Osteoblast (primary cell): ENCODE data around the gene BSND. TPM values are rescaled to one million over a fixed set of nuclear protein-coding genes. Genes with fewer than 3 reads are reported as not detected.

Experiments
- DNase-seq: peaks from one replicate; pipeline ENCODE4 v3.0.0; 2011; ENCODE audit warnings: low spot score, mixed read lengths; ENCODE audit not compliant: insufficient read length; ENCODE audit errors: missing footprints
- H2AFZ ChIP-seq: 2 replicates; pipeline ENCODE4 v1.6.0; 2011; ENCODE audit warnings: mild to moderate bottlenecking, low read length
- H3K27ac ChIP-seq: 2 replicates; pipeline ENCODE4 v1.5.1; 2011; ENCODE audit warnings: mild to moderate bottlenecking, low read depth, low read length, moderate library complexity
- H3K27me3 ChIP-seq: 2 replicates; pipeline ENCODE4 v1.6.0; 2012; ENCODE audit warnings: mild to moderate bottlenecking, control low read depth, inconsistent platforms, low read length, moderate library complexity; ENCODE audit not compliant: insufficient read depth
- H3K36me3 ChIP-seq: 2 replicates; pipeline ENCODE4 v1.5.1; 2011; ENCODE audit warnings: mild to moderate bottlenecking, low read length, control low read depth, moderate library complexity; ENCODE audit not compliant: insufficient read depth
- H3K4me1 ChIP-seq: 2 replicates; pipeline ENCODE4 v1.5.1; 2011; ENCODE audit warnings: mild to moderate bottlenecking, low read length, control low read depth, moderate library complexity; ENCODE audit not compliant: insufficient read depth
- H3K4me2 ChIP-seq: 2 replicates; pipeline ENCODE4 v1.6.0; 2011; ENCODE audit warnings: mild to moderate bottlenecking, low read length; ENCODE audit not compliant: insufficient read depth
- H3K4me3 ChIP-seq: fragments of 200-600 bp; sonication (generic); 3 replicates; pipeline ENCODE4 v1.5.1; 2012; ENCODE audit warnings: mild to moderate bottlenecking, low read length, inconsistent platforms; ENCODE audit not compliant: insufficient read depth
- H3K79me2 ChIP-seq: 2 replicates; pipeline ENCODE4 v1.6.0; 2012; ENCODE audit warnings: mild to moderate bottlenecking, low read length, control low read depth, inconsistent platforms; ENCODE audit not compliant: insufficient read depth
- H3K9me3 ChIP-seq: 2 replicates; pipeline ENCODE4 v1.5.1; 2011; ENCODE audit warnings: low read depth, low read length, control low read depth
- H4K20me1 ChIP-seq: 2 replicates; pipeline ENCODE4 v1.6.0; 2012; ENCODE audit warnings: mild to moderate bottlenecking, low read length, control low read depth; ENCODE audit not compliant: insufficient read depth
- CTCF ChIP-seq: IDR thresholded peaks from 2 replicates; pipeline ENCODE4 v1.5.1; 2011; ENCODE audit warnings: mild to moderate bottlenecking, low read depth, low read length, moderate library complexity; ENCODE audit errors: extremely low read depth
- total RNA-seq: library from RNA; depleted of rRNA; stranded (reverse); fragments of >200 nt; gene quantifications from 2 replicates; pipeline ENCODE4 v1.2.3, GENCODE V29; 2012

The BSND gene
- total RNA-seq, 1 donor = not detected

DNA sequence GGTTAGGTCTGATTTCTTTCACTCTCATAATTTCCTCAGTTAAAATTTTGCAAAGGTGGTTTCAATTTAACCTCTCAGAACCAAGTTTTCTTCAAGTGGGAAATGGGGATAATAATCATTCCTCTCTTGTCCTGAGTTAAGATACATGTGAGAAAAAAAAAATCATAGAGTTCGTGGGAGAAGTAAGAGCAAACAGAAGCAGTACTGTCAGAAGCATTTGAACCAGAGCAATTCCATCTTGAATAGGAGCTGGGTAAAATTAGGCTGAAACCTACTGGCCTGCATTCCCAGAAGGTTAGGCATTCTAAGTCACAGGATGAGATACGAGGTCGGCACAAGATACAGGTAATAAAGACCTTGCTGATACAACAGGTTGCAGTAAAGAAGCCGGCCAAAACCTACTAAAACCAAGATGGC, 46.9 kb upstream of the BSND start:
- H3K9me3 ChIP-seq = no peaks in the 10 kb centered on the region
- no peak overlapping the region for H3K27ac ChIP-seq
- no peaks in the 10 kb centered on the region for H4K20me1 ChIP-seq

GRCh38 chr1:54952950-54953718, 45.6 kb upstream of the BSND start:
- Histone ChIP-seq H3K27ac (no peak overlapping the region), H3K27me3 (no peaks in the 10 kb centered on the region), H2AFZ (no peak overlapping the region), H3K4me2 (no peak overlapping the region), H3K4me3 (no peak overlapping the region), H3K79me2 (no peaks in the 10 kb centered on the region), H4K20me1 (no peaks in the 10 kb centered on the region), H3K36me3 (no peaks in the 10 kb centered on the region), H3K9me3 (peaks cover 2% of the 10 kb centered on the region), H3K4me1 (peaks cover 10% of the 10 kb centered on the region)
- TF ChIP-seq CTCF = no peak
- DNase-seq = peak; percentile 63

More for the DNA sequence above, 46.9 kb upstream of the BSND start:
- TF ChIP-seq CTCF = no peak
- Histone ChIP-seq H3K79me2 (no peaks in the 10 kb centered on the region), H3K27me3 (no peaks in the 10 kb centered on the region), H3K4me3 (no peak overlapping the region), H2AFZ (no peak overlapping the region), H3K36me3 (no peaks in the 10 kb centered on the region), H3K4me2 (no peak overlapping the region), H3K4me1 (peaks cover 10% of the 10 kb centered on the region)
- no peak for DNase-seq

DNA sequence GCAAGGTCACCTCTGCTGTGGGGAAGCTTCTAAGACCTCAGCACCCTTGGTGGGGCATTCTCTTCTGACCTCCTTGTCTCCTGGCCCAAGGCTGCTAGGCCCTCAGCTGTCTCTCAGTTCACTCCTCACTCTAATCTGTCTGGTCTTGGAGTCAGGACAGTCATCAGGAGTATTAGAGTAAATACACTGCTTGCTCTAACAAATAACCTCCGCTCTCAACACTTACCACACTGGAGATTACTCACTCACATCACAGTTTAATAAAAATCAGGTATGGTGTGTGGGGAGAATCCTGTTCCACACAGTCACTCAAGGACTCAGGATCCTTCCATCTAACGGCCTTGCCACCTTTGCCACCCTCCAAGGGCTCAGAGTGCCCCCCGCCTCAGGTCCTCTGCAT, 44.9 kb upstream of the BSND start:
- Histone ChIP-seq H2AFZ (no peak overlapping the region), H3K9me3 (peaks cover 2% of the 10 kb centered on the region), H4K20me1 (no peaks in the 10 kb centered on the region), H3K4me3 (no peak overlapping the region), H3K79me2 (no peaks in the 10 kb centered on the region), H3K4me1 (peaks cover 10% of the 10 kb centered on the region), H3K27me3 (no peaks in the 10 kb centered on the region), H3K4me2 (no peak overlapping the region), H3K27ac (no peak overlapping the region), H3K36me3 (no peaks in the 10 kb centered on the region)
- DNase-seq = peak; percentile 38
- no peak for TF ChIP-seq CTCF

GRCh38 chr1:54955359-54955758, 43.4 kb upstream of the BSND start:
- no peaks in the 10 kb centered on the region for H3K36me3 ChIP-seq
- H4K20me1 ChIP-seq = no peaks in the 10 kb centered on the region
- H3K27me3 ChIP-seq = no peaks in the 10 kb centered on the region
- no peak overlapping the region for H3K4me3 ChIP-seq
- H3K4me1 ChIP-seq = peaks cover 6% of the 10 kb centered on the region
- peaks cover 2% of the 10 kb centered on the region for H3K9me3 ChIP-seq
- H2AFZ ChIP-seq = peak overlapping the region; percentile 50
- H3K79me2 ChIP-seq = no peaks in the 10 kb centered on the region
- H3K27ac ChIP-seq = peak overlapping the region; percentile 13
- H3K4me2 ChIP-seq = no peak overlapping the region
- DNase-seq = no peak
- TF ChIP-seq CTCF = no peak
